GM12878 (cell line): ENCODE measurements around the gene GNAZ.

ENCODE experiments used
- EZH2 ChIP-seq: IDR thresholded peaks from 2 replicates; pipeline ENCODE4 v1.6.1; 2012; ENCODE audit warnings: low read depth, mild to moderate bottlenecking, control low read depth, inconsistent platforms, low read length, borderline replicate concordance; ENCODE audit not compliant: control insufficient read depth
- PML ChIP-seq: IDR thresholded peaks from 2 replicates; pipeline ENCODE4 v1.6.1; 2012; ENCODE audit warnings: low read length, inconsistent platforms
- POLR2A ChIP-seq: IDR thresholded peaks from 2 replicates; pipeline ENCODE4 v1.6.1; 2011; ENCODE audit warnings: low read depth, mild to moderate bottlenecking, low read length
- POLR2AphosphoS5 ChIP-seq: IDR thresholded peaks from 2 replicates; pipeline ENCODE4 v1.6.1; 2011; ENCODE audit warnings: mild to moderate bottlenecking, low read length, inconsistent platforms
- TCF7 ChIP-seq: IDR thresholded peaks from 2 replicates; pipeline ENCODE4 v1.6.1; 2014; ENCODE audit warnings: antibody characterized with exemption, borderline replicate concordance
- TF ChIP-seq, protein P1 (sequence below): fragments of 450-650 bp; formaldehyde crosslinking; IDR thresholded peaks from 2 replicates; pipeline ENCODE4 v1.5.0; 2022; ENCODE audit warnings: mild to moderate bottlenecking, missing genetic modification characterization
- TF ChIP-seq, protein P2 (sequence below), 3 experiments: IDR thresholded peaks in 2 of 3; conservative IDR thresholded peaks in 1 of 3; 2 replicates each; pipeline ENCODE4 v1.5.1; 2011; ENCODE audit warnings: low read depth in 3 of 3, low read length in 3 of 3, mild to moderate bottlenecking in 3 of 3, control low read depth in 2 of 3, moderate library complexity in 2 of 3, inconsistent platforms in 1 of 3, mixed read lengths in 1 of 3; ENCODE audit not compliant: control insufficient read depth in 2 of 3, insufficient read depth in 1 of 3; ENCODE audit errors: extremely low read depth in 1 of 3

DNA sequence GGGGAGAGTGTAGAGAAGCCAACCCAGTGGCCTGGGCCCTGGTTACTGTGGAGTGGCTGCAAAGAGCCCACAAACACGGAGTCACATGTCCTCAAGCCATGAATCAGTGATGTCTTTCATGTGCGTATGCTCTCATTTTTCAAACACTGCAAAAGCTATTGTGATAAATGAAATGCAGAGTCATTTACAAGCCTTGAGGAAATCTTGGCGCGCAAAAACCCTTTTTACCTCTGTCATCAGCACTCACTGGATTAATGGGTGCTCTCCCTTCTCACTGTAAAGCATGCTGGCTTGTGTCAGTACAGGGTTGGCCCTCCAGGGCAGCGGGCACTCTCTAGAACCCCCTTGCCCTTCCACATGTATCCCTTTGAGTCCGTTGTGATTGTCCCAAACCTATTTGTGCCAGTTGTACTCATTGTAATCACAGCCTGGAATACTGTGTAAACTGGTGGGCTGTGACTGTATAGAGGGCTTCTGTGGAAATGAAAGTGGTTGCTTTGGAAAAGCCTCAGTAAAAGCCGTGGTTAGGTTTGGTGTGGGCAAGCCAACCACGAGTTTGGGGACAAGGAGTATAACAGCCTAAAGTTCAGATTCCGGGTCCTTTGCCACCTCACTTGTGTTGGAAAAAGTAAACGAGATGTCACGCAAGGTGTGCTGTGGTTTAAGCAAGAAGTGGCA, 10.4 kb downstream of the GNAZ start:
- no peak for TF ChIP-seq PML
- TF ChIP-seq, protein P1, sequence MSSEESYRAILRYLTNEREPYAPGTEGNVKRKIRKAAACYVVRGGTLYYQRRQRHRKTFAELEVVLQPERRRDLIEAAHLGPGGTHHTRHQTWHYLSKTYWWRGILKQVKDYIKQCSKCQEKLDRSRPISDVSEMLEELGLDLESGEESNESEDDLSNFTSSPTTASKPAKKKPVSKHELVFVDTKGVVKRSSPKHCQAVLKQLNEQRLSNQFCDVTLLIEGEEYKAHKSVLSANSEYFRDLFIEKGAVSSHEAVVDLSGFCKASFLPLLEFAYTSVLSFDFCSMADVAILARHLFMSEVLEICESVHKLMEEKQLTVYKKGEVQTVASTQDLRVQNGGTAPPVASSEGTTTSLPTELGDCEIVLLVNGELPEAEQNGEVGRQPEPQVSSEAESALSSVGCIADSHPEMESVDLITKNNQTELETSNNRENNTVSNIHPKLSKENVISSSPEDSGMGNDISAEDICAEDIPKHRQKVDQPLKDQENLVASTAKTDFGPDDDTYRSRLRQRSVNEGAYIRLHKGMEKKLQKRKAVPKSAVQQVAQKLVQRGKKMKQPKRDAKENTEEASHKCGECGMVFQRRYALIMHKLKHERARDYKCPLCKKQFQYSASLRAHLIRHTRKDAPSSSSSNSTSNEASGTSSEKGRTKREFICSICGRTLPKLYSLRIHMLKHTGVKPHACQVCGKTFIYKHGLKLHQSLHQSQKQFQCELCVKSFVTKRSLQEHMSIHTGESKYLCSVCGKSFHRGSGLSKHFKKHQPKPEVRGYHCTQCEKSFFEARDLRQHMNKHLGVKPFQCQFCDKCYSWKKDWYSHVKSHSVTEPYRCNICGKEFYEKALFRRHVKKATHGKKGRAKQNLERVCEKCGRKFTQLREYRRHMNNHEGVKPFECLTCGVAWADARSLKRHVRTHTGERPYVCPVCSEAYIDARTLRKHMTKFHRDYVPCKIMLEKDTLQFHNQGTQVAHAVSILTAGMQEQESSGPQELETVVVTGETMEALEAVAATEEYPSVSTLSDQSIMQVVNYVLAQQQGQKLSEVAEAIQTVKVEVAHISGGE (CRISPR knock-in tag), result no peak
- no peak for TF ChIP-seq POLR2AphosphoS5
- no peak for TF ChIP-seq EZH2
- no peak for TF ChIP-seq POLR2A
- TF ChIP-seq TCF7, result no peak
- TF ChIP-seq, protein P2, sequence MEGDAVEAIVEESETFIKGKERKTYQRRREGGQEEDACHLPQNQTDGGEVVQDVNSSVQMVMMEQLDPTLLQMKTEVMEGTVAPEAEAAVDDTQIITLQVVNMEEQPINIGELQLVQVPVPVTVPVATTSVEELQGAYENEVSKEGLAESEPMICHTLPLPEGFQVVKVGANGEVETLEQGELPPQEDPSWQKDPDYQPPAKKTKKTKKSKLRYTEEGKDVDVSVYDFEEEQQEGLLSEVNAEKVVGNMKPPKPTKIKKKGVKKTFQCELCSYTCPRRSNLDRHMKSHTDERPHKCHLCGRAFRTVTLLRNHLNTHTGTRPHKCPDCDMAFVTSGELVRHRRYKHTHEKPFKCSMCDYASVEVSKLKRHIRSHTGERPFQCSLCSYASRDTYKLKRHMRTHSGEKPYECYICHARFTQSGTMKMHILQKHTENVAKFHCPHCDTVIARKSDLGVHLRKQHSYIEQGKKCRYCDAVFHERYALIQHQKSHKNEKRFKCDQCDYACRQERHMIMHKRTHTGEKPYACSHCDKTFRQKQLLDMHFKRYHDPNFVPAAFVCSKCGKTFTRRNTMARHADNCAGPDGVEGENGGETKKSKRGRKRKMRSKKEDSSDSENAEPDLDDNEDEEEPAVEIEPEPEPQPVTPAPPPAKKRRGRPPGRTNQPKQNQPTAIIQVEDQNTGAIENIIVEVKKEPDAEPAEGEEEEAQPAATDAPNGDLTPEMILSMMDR (IDR thresholded peaks at IDR 0.05 in 2 of 3, conservative IDR thresholded peaks at IDR 0.05 in 1 of 3; ENCODE audit: control insufficient read depth in 2 of 3, extremely low read depth in 1 of 3, insufficient read depth in 1 of 3, low read depth in 3 of 3, low read length in 3 of 3), result no peak
